Activated CD4-positive, alpha-beta T cell treated with anti-CD3 and anti-CD28 coated beads for 36 hours (primary cell): ENCODE results near the gene SLCO3A1. TPM values are rescaled to one million over a fixed set of nuclear protein-coding genes. Genes with fewer than 3 reads are reported as not detected.

ENCODE experiments used
- ATAC-seq: fragments of 200-7000 bp; cut with Tn5 transposase; one replicate; pipeline ENCODE4 v1.10.0; 2021; ENCODE audit warnings: mild to moderate bottlenecking, moderate library complexity
- CTCF ChIA-PET: fragments of 350-600 bp; sonication (Branson Sonifier 250); formaldehyde crosslinking; loops from one replicate; lab custom pipeline; 2021; ENCODE audit warnings: antibody characterized with exemption; lab: Charles Lee
- POLR2A ChIA-PET: fragments of 350-600 bp; sonication (Branson Sonifier 250); formaldehyde crosslinking; loops from one replicate; lab custom pipeline; 2021; ENCODE audit warnings: antibody characterized with exemption, inconsistent platforms; lab: Charles Lee
- DNase-seq: peaks from one replicate; pipeline ENCODE4 v3.0.0-alpha.2; 2020
- H3K27ac Mint-ChIP-seq: one replicate; pipeline ENCODE4 v1.8.0; 2021; ENCODE audit warnings: mixed read lengths
- H3K27me3 Mint-ChIP-seq: one replicate; pipeline ENCODE4 v1.8.0; 2021; ENCODE audit warnings: mixed read lengths
- H3K36me3 Mint-ChIP-seq: one replicate; pipeline ENCODE4 v1.8.0; 2021; ENCODE audit warnings: low read depth, mixed read lengths
- H3K4me1 Mint-ChIP-seq: one replicate; pipeline ENCODE4 v1.8.0; 2021; ENCODE audit warnings: mixed read lengths
- H3K4me3 Mint-ChIP-seq: one replicate; pipeline ENCODE4 v1.8.0; 2021; ENCODE audit warnings: mild to moderate bottlenecking, moderate library complexity, mixed read lengths
- H3K9me3 Mint-ChIP-seq: one replicate; pipeline ENCODE4 v1.8.0; 2021; ENCODE audit warnings: low read depth, mixed read lengths
- intact Hi-C, 2 experiments: fragments of 100-400 bp; cut with DNase I in 1 of 2; cut with micrococcal nuclease in 1 of 2; formaldehyde crosslinking; loops; one replicate each; pipeline versions ENCODE4 v1.14.2 to v1.15.1; 2022 to 2024; cut with DNase I, micrococcal nuclease
- total RNA-seq, 2 experiments: library from RNA; stranded (reverse); gene quantifications; one replicate each; pipeline ENCODE4 v1.2.3, GENCODE V29; 2021

SLCO3A1 gene
- total RNA-seq, 2 experiments from 2014 or later: 5.6 to 5.8 TPM

GRCh38 chr15:92159481-92159880 is 306.0 kb downstream of the SLCO3A1 start:
- peaks cover 18% of the 10 kb centered on the region for H3K4me1 Mint-ChIP-seq
- H3K36me3 Mint-ChIP-seq: peaks cover 3% of the 10 kb centered on the region
- DNase-seq (no peak), ATAC-seq (no peak)
- CTCF ChIA-PET: interaction anchor here (0.9 kb wide), 1 partner anchor 10 kb away, joined by 3 read pairs; no protein-coding TSS in a partner anchor
- no peak overlapping the region for H3K27ac Mint-ChIP-seq
- no peaks in the 10 kb centered on the region for H3K27me3 Mint-ChIP-seq
- POLR2A ChIA-PET: no interaction called here
- intact Hi-C loops: loop anchor here in 1 of 2 experiments (5.0 kb wide), 1 partner anchor 468 kb away; no protein-coding TSS in a partner anchor
- H3K9me3 Mint-ChIP-seq: no peaks in the 10 kb centered on the region
- no peak overlapping the region for H3K4me3 Mint-ChIP-seq

- ATAC-seq (no peak), DNase-seq (no peak)
- ChIA-PET POLR2A (no interaction called here), CTCF (interaction anchor here (0.9 kb wide), 1 partner anchor 10 kb away, joined by 3 read pairs; no protein-coding TSS in a partner anchor)
- Mint-ChIP-seq H3K27ac (no peak overlapping the region), H3K36me3 (peaks cover 3% of the 10 kb centered on the region), H3K27me3 (no peaks in the 10 kb centered on the region), H3K9me3 (no peaks in the 10 kb centered on the region), H3K4me1 (peaks cover 18% of the 10 kb centered on the region), H3K4me3 (no peak overlapping the region)
- intact Hi-C loops: loop anchor here in 1 of 2 experiments (5.0 kb wide), 1 partner anchor 467 kb away; no protein-coding TSS in a partner anchor
These were observed 306.7 kb downstream of the SLCO3A1 start for GRCh38 chr15:92159906-92160841.

- H3K27ac Mint-ChIP-seq: no peak overlapping the region
- H3K4me1 Mint-ChIP-seq: peaks cover 18% of the 10 kb centered on the region
- intact Hi-C loops: no loop called here
- ChIA-PET CTCF (interaction anchor here (1.2 kb wide), 1 partner anchor 65 kb away, joined by 3 read pairs; no protein-coding TSS in a partner anchor), POLR2A (no interaction called here)
- peaks cover 3% of the 10 kb centered on the region for H3K36me3 Mint-ChIP-seq
- no peak for DNase-seq
- ATAC-seq: peak; percentile 40
- H3K27me3 Mint-ChIP-seq: no peaks in the 10 kb centered on the region
- no peak overlapping the region for H3K4me3 Mint-ChIP-seq
- no peaks in the 10 kb centered on the region for H3K9me3 Mint-ChIP-seq
These were observed 307.6 kb downstream of the SLCO3A1 start for GRCh38 chr15:92161039-92161670.

GRCh38 chr15:92162657-92163056 is 309.1 kb downstream of the SLCO3A1 start:
- H3K4me1 Mint-ChIP-seq: peaks cover 18% of the 10 kb centered on the region
- intact Hi-C loops: no loop called here
- peaks cover 3% of the 10 kb centered on the region for H3K36me3 Mint-ChIP-seq
- no peak for DNase-seq
- ATAC-seq: no peak
- H3K9me3 Mint-ChIP-seq: no peaks in the 10 kb centered on the region
- H3K27ac Mint-ChIP-seq: no peak overlapping the region
- H3K4me3 Mint-ChIP-seq: no peak overlapping the region
- ChIA-PET POLR2A (no interaction called here), CTCF (no interaction called here)
- no peaks in the 10 kb centered on the region for H3K27me3 Mint-ChIP-seq

- intact Hi-C loops: no loop called here
- DNase-seq (peak; percentile 8), ATAC-seq (peak; percentile 23)
- Mint-ChIP-seq H3K4me3 (no peak overlapping the region), H3K36me3 (peaks cover 3% of the 10 kb centered on the region), H3K27me3 (no peaks in the 10 kb centered on the region), H3K9me3 (no peaks in the 10 kb centered on the region), H3K27ac (no peak overlapping the region), H3K4me1 (peaks cover 9% of the 10 kb centered on the region)
- POLR2A ChIA-PET: no interaction called here
- CTCF ChIA-PET: no interaction called here
These were observed 310.1 kb downstream of the SLCO3A1 start for GRCh38 chr15:92163641-92164040.

- DNase-seq (no peak), ATAC-seq (no peak)
- POLR2A ChIA-PET: no interaction called here
- intact Hi-C loops: no loop called here
- H3K36me3 Mint-ChIP-seq: peaks cover 3% of the 10 kb centered on the region
- no peaks in the 10 kb centered on the region for H3K9me3 Mint-ChIP-seq
- no peak overlapping the region for H3K4me3 Mint-ChIP-seq
- peaks cover 6% of the 10 kb centered on the region for H3K4me1 Mint-ChIP-seq
- CTCF ChIA-PET: no interaction called here
- H3K27ac Mint-ChIP-seq: no peak overlapping the region
- no peaks in the 10 kb centered on the region for H3K27me3 Mint-ChIP-seq
These were observed 311.0 kb downstream of the SLCO3A1 start for GRCh38 chr15:92164327-92165000.

GRCh38 chr15:92165001-92165346 is 311.5 kb downstream of the SLCO3A1 start:
- Mint-ChIP-seq H3K4me1 (peaks cover 6% of the 10 kb centered on the region), H3K9me3 (no peaks in the 10 kb centered on the region)

GRCh38 chr15:92166029-92166428 is 312.5 kb downstream of the SLCO3A1 start:
- POLR2A ChIA-PET: no interaction called here
- H3K27me3 Mint-ChIP-seq: no peaks in the 10 kb centered on the region
- CTCF ChIA-PET: no interaction called here
- no peaks in the 10 kb centered on the region for H3K9me3 Mint-ChIP-seq
- H3K4me3 Mint-ChIP-seq: no peak overlapping the region
- peaks cover 4% of the 10 kb centered on the region for H3K4me1 Mint-ChIP-seq
- H3K27ac Mint-ChIP-seq: no peak overlapping the region
- DNase-seq: no peak
- intact Hi-C loops: no loop called here
- H3K36me3 Mint-ChIP-seq: peaks cover 3% of the 10 kb centered on the region
- ATAC-seq: no peak

More at GRCh38 chr15:92165001-92165346, 311.5 kb downstream of the SLCO3A1 start:
- ATAC-seq (no peak), DNase-seq (no peak)
- Mint-ChIP-seq H3K36me3 (peaks cover 3% of the 10 kb centered on the region), H3K27me3 (no peaks in the 10 kb centered on the region), H3K27ac (no peak overlapping the region), H3K4me3 (no peak overlapping the region)
- CTCF ChIA-PET: no interaction called here
- POLR2A ChIA-PET: no interaction called here
- intact Hi-C loops: no loop called here

- no peak overlapping the region for H3K4me3 Mint-ChIP-seq
- DNase-seq (no peak), ATAC-seq (no peak)
- POLR2A ChIA-PET: no interaction called here
- no peaks in the 10 kb centered on the region for H3K27me3 Mint-ChIP-seq
- no peaks in the 10 kb centered on the region for H3K4me1 Mint-ChIP-seq
- no peaks in the 10 kb centered on the region for H3K9me3 Mint-ChIP-seq
- CTCF ChIA-PET: no interaction called here
- H3K36me3 Mint-ChIP-seq: peaks cover 2% of the 10 kb centered on the region
- intact Hi-C loops: no loop called here
- H3K27ac Mint-ChIP-seq: no peak overlapping the region
These were observed 313.4 kb downstream of the SLCO3A1 start for GRCh38 chr15:92166751-92167405.

- POLR2A ChIA-PET: no interaction called here
- Mint-ChIP-seq H3K27ac (no peak overlapping the region), H3K9me3 (no peaks in the 10 kb centered on the region), H3K4me1 (no peaks in the 10 kb centered on the region), H3K27me3 (no peaks in the 10 kb centered on the region), H3K36me3 (peaks cover 2% of the 10 kb centered on the region), H3K4me3 (no peak overlapping the region)
- ATAC-seq (no peak), DNase-seq (no peak)
- CTCF ChIA-PET: no interaction called here
- intact Hi-C loops: no loop called here
These were observed 313.9 kb downstream of the SLCO3A1 start for GRCh38 chr15:92167451-92167850.

- intact Hi-C loops: no loop called here
- H3K4me3 Mint-ChIP-seq: no peak overlapping the region
- POLR2A ChIA-PET: no interaction called here
- no peaks in the 10 kb centered on the region for H3K4me1 Mint-ChIP-seq
- ATAC-seq (no peak), DNase-seq (no peak)
- H3K36me3 Mint-ChIP-seq: no peaks in the 10 kb centered on the region
- H3K27ac Mint-ChIP-seq: no peak overlapping the region
- CTCF ChIA-PET: no interaction called here
- H3K9me3 Mint-ChIP-seq: no peaks in the 10 kb centered on the region
- H3K27me3 Mint-ChIP-seq: no peaks in the 10 kb centered on the region
These were observed 314.7 kb downstream of the SLCO3A1 start for GRCh38 chr15:92168066-92168683.
